Neuronal stem cell (in vitro differentiated cells): Measurements from ENCODE around the gene TARDBP. TPM values are rescaled to one million over a fixed set of nuclear protein-coding genes. Genes with fewer than 3 reads are reported as not detected.

ENCODE experiments used
- DNase-seq: peaks from one replicate; pipeline ENCODE4 v3.0.0-alpha.2; 2013; ENCODE audit warnings: low spot score
- H2AFZ ChIP-seq: one replicate; pipeline ENCODE4 v1.6.1; 2013; ENCODE audit warnings: mild to moderate bottlenecking, low read length, inconsistent platforms
- H2AK5ac ChIP-seq: 2 replicates; pipeline ENCODE4 v1.6.1; 2013; ENCODE audit warnings: low read depth, mild to moderate bottlenecking, inconsistent platforms, low read length, moderate library complexity, mixed read lengths
- H2BK120ac ChIP-seq: 2 replicates; pipeline ENCODE4 v1.6.1; 2013; ENCODE audit warnings: low read depth, mild to moderate bottlenecking, inconsistent platforms, low read length, moderate library complexity, mixed read lengths
- H2BK12ac ChIP-seq: one replicate; pipeline ENCODE4 v1.6.1; 2013; ENCODE audit warnings: low read length, inconsistent platforms
- H2BK15ac ChIP-seq: 2 replicates; pipeline ENCODE4 v1.6.1; 2013; ENCODE audit warnings: mild to moderate bottlenecking, low read length, inconsistent platforms, mixed read lengths
- H2BK5ac ChIP-seq: one replicate; pipeline ENCODE4 v1.6.1; 2013; ENCODE audit warnings: inconsistent platforms, mild to moderate bottlenecking, low read length, moderate library complexity
- H3K14ac ChIP-seq: one replicate; pipeline ENCODE4 v1.6.1; 2013; ENCODE audit warnings: low read length, inconsistent platforms
- H3K18ac ChIP-seq: 2 replicates; pipeline ENCODE4 v1.6.1; 2013; ENCODE audit warnings: low read length, inconsistent platforms
- H3K23ac ChIP-seq: 2 replicates; pipeline ENCODE4 v1.6.1; 2013; ENCODE audit warnings: low read depth, mild to moderate bottlenecking, mixed read lengths, low read length, inconsistent platforms; ENCODE audit not compliant: poor library complexity
- H3K27ac ChIP-seq: replicated peaks from 3 replicates; pipeline ENCODE4 v1.5.1; 2013; ENCODE audit warnings: low read length, inconsistent platforms
- H3K27me3 ChIP-seq, 3 experiments: 2 replicates each; pipeline ENCODE4 v1.6.1; 2013; ENCODE audit warnings: low read length in 3 of 3, mild to moderate bottlenecking in 2 of 3, inconsistent platforms in 1 of 3, low read depth in 1 of 3, mixed read lengths in 1 of 3, moderate library complexity in 1 of 3; ENCODE audit not compliant: control insufficient read depth in 3 of 3, insufficient read depth in 3 of 3
- H3K36me3 ChIP-seq, 2 donors: replicated peaks in 1 of 2; 2 replicates each; pipeline ENCODE4 v1.6.1; 2013; ENCODE audit warnings: low read length in 2 of 2; ENCODE audit not compliant: control insufficient read depth in 2 of 2, insufficient read depth in 2 of 2
- H3K4ac ChIP-seq: 2 replicates; pipeline ENCODE4 v1.6.1; 2013; ENCODE audit warnings: inconsistent platforms, mild to moderate bottlenecking, low read length, moderate library complexity
- H3K4me1 ChIP-seq, 2 donors: 1 replicate in 1 of 2; 2 replicates in 1 of 2; pipeline ENCODE4 v1.6.1; 2013; ENCODE audit warnings: low read length in 2 of 2, low read depth in 1 of 2; ENCODE audit not compliant: control insufficient read depth in 2 of 2, insufficient read depth in 1 of 2
- H3K4me2 ChIP-seq: one replicate; pipeline ENCODE4 v1.6.1; 2013; ENCODE audit warnings: mild to moderate bottlenecking, low read length, inconsistent platforms; ENCODE audit not compliant: insufficient read depth, poor library complexity, severe bottlenecking
- H3K4me3 ChIP-seq, 2 donors: 2 replicates each; pipeline ENCODE4 v1.5.1; 2013; ENCODE audit warnings: low read length in 2 of 2, mild to moderate bottlenecking in 2 of 2, inconsistent platforms in 1 of 2, moderate library complexity in 1 of 2
- H3K79me1 ChIP-seq: one replicate; pipeline ENCODE4 v1.6.1; 2013; ENCODE audit warnings: low read depth, mild to moderate bottlenecking, inconsistent platforms, low read length, moderate library complexity
- H3K9ac ChIP-seq: one replicate; pipeline ENCODE4 v1.6.1; 2013; ENCODE audit warnings: mild to moderate bottlenecking, low read depth, low read length, inconsistent platforms; ENCODE audit not compliant: poor library complexity
- H3K9me3 ChIP-seq, 2 donors: replicated peaks in 1 of 2; 2 replicates each; pipeline versions ENCODE3 to v1.6.1; 2013; ENCODE audit warnings: low read length in 2 of 2, mild to moderate bottlenecking in 2 of 2, inconsistent platforms in 1 of 2, low read depth in 1 of 2, mixed read lengths in 1 of 2, moderate library complexity in 1 of 2; ENCODE audit not compliant: control insufficient read depth in 2 of 2, insufficient read depth in 1 of 2
- H4K8ac ChIP-seq: one replicate; pipeline ENCODE4 v1.6.1; 2013; ENCODE audit warnings: low read depth, mild to moderate bottlenecking, inconsistent platforms, low read length, moderate library complexity
- H4K91ac ChIP-seq: one replicate; pipeline ENCODE4 v1.6.1; 2013; ENCODE audit warnings: low read length, low read depth, mild to moderate bottlenecking, inconsistent platforms; ENCODE audit not compliant: poor library complexity
- WGBS, 2 donors: extraction: QIAGEN DNeasy Blood & Tissue Kit; methylation state at CpG; one replicate each; pipeline ENCODE4 v1.1.7; 2013; ENCODE audit warnings: missing lambda C conversion rate in 2 of 2, mixed read lengths in 1 of 2; ENCODE audit not compliant: insufficient read length in 2 of 2, insufficient replicate concordance in 1 of 2; ENCODE audit errors: extremely low coverage in 2 of 2; 5-methylcytosine and 5-hydroxymethylcytosine counted together
- polyA plus RNA-seq, 2 experiments: library from polyadenylated mRNA; stranded (reverse); fragments of 200-250 nt; gene quantifications; one replicate each; pipeline ENCODE4 v1.2.3, GENCODE V29; 2013

The TARDBP gene
- polyA plus RNA-seq (2013, experiment 1 of 2): 260 TPM
- polyA plus RNA-seq (2013, experiment 2 of 2): 261 TPM

DNA sequence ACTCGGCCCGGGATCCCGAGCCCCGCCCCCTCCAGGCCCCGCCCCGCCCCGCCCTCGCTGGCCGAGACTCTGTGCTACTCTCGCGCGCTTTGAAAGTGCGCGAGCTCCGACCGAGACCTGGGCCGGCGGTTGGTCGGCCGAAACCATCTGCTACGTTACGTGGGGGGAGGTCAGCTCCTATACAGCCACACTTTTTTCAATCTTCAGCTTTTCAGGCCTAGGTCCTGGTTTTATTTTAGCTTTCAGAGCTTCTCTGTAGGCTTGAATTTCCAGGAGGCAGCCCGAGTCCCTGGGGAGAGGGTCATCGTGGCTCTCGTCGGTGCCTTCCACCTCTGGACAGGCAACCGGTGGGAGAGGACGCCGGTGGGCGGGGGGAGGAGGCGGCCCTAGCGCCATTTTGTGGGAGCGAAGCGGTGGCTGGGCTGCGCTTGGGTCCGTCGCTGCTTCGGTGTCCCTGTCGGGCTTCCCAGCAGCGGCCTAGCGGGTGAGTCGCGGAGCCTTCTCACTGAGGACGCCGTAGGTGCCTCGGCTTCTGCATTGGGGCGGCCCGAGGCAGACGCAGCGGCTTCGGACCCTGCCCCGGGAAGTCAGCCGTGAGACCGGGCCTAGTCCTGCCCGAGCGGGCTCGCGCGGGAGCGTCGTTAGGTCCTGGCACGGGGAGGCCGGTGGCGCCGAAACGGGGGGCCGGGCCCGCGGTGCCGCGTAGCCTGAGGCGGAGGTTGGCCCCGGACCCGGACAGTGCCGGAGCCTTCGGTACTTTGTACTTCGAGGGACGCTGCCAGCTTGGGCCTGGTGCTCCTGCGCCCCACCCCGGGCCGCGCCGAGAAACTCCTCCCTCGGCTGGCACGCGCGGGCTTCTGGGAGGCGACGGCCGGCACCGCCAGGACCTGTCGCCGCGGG, at the start of gene TARDBP:
Gene TARDBP, plus strand, starts transcription at position 395 of the 900 bp plus-strand sequence. CDS start 1,074 bp downstream, outside the sequence.
- DNase-seq: peak; percentile 93
- no peak within 1 kb of the TSS for H2BK120ac ChIP-seq

DNA sequence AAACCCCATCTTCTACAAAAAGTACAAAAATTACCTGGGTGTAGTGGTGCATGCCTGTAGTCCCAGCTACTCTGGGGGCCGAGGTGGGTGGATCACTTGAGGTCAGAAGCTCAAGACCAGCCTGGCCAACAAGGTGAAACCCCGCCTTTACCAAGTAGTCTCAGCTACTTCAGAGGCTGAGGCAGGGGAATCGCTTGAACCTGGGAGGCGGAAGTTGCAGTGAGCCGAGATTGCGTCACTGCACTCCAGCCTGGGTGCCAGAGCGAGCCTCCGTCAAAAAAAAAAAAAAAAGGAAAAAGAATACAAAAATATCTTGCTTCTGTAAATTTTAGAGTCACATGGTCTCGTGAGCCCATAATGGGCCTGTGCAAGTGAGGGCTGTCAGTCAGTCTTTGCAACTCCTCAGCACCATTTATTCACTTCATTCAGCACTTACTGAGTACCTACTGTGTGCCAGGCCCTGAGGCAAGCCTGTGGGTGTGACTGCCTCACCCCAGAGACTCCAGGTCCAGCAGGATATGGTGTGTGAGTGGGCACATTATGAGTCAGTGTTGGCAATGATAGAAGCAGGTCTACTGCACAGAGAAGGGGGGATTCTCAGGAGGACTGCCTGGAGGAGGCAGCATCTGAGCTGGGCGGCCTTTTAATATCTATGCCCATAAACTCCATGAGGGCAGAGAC, 46.8 kb upstream of the TARDBP start:
- H3K36me3 ChIP-seq: no peaks in the 10 kb centered on the region
- H2BK12ac ChIP-seq: no peak overlapping the region
- no peak overlapping the region for H2AK5ac ChIP-seq
- no peak overlapping the region for H3K4ac ChIP-seq
- peaks cover 0 to 17% (median 0%) of the 10 kb centered on the region in 3 experiments for H3K27me3 ChIP-seq
- no peak overlapping the region for H4K91ac ChIP-seq
- no peak overlapping the region for H3K27ac ChIP-seq
- H2BK5ac ChIP-seq: no peak overlapping the region
- H3K4me1 ChIP-seq: peaks cover 14 to 15% of the 10 kb centered on the region in 2 donors
- H3K4me3 ChIP-seq: no peak overlapping the region
- H3K14ac ChIP-seq: no peak overlapping the region
- no peaks in the 10 kb centered on the region for H3K79me1 ChIP-seq
- no peak overlapping the region for H2BK15ac ChIP-seq
- no peak overlapping the region for H4K8ac ChIP-seq
- WGBS, 2 donors: no CpG with 5 or more reads among the region's 10 CpGs
- H3K9ac ChIP-seq: no peak overlapping the region
- DNase-seq: no peak
- peak overlapping the region; percentile 35 for H2BK120ac ChIP-seq
- no peaks in the 10 kb centered on the region for H3K9me3 ChIP-seq
- H3K18ac ChIP-seq: no peak overlapping the region
- H2AFZ ChIP-seq: no peak overlapping the region
- no peak overlapping the region for H3K4me2 ChIP-seq
- no peak overlapping the region for H3K23ac ChIP-seq

More for the DNA sequence above, at the start of gene TARDBP:
- H3K18ac ChIP-seq: peak within 1 kb of the TSS; percentile 99
- H3K9ac ChIP-seq: peak within 1 kb of the TSS; percentile 100
- no peak within 1 kb of the TSS for H2BK12ac ChIP-seq
- H3K4me3 ChIP-seq: peak within 1 kb of the TSS; percentile 95 to 96
- H2AK5ac ChIP-seq: peak within 1 kb of the TSS; percentile 91
- H3K27ac ChIP-seq: peak within 1 kb of the TSS; percentile 78
- H4K8ac ChIP-seq: no peak within 1 kb of the TSS
- peak within 1 kb of the TSS; percentile 5 for H3K4ac ChIP-seq
- peak within 1 kb of the TSS; percentile 96 for H2AFZ ChIP-seq
- H4K91ac ChIP-seq: no peak within 1 kb of the TSS
- WGBS, 2 donors: no CpG with 5 or more reads among the region's 94 CpGs
- no peaks in the 10 kb centered on the region for H3K9me3 ChIP-seq
- peak within 1 kb of the TSS; percentile 69 for H3K4me2 ChIP-seq
- peaks cover 17 to 43% of the 10 kb centered on the region in 2 donors for H3K36me3 ChIP-seq
- no peak within 1 kb of the TSS for H2BK15ac ChIP-seq
- no peak within 1 kb of the TSS for H2BK5ac ChIP-seq
- peak within 1 kb of the TSS; percentile 99 for H3K23ac ChIP-seq
- no peaks in the 10 kb centered on the region for H3K27me3 ChIP-seq
- peaks cover 6 to 12% of the 10 kb centered on the region in 2 donors for H3K4me1 ChIP-seq
- H3K14ac ChIP-seq: peak within 1 kb of the TSS; percentile 73
- H3K79me1 ChIP-seq: peaks cover 7% of the 10 kb centered on the region

DNA sequence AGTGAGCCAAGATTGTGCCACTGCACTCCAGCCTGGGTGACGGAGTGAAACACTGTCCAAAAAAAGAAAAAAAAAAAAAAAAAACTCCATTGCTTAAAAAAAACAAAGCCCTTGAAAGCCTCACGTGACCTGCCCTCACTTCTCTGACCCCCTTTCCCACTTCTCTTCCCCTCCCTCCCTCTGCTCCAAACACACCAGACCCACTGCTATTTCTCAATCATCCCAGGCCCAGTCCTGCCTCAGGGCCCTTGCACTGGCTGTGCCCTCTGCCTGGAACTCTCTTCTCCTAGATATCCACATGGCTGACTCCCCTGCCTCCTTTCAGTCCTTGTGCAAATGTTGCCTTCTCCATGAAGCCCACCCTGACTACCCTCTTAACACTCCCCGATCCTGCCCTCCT, 45.4 kb upstream of the TARDBP start:
- H3K27ac ChIP-seq: no peak overlapping the region
- no peak overlapping the region for H3K9ac ChIP-seq
- H3K9me3 ChIP-seq: no peaks in the 10 kb centered on the region
- WGBS, 2 donors: no CpG with 5 or more reads among the region's 3 CpGs
- no peak overlapping the region for H3K4me3 ChIP-seq
- no peak overlapping the region for H3K14ac ChIP-seq
- H2BK12ac ChIP-seq: no peak overlapping the region
- H2BK15ac ChIP-seq: no peak overlapping the region
- no peak overlapping the region for H3K23ac ChIP-seq
- H2AK5ac ChIP-seq: no peak overlapping the region
- H3K4me2 ChIP-seq: no peak overlapping the region
- no peak overlapping the region for H2BK120ac ChIP-seq
- H3K18ac ChIP-seq: no peak overlapping the region
- peaks cover 13 to 15% of the 10 kb centered on the region in 2 donors for H3K4me1 ChIP-seq
- H3K27me3 ChIP-seq: peaks cover 0 to 17% (median 0%) of the 10 kb centered on the region in 3 experiments
- no peak overlapping the region for H2AFZ ChIP-seq
- no peaks in the 10 kb centered on the region for H3K36me3 ChIP-seq
- H2BK5ac ChIP-seq: no peak overlapping the region
- no peak overlapping the region for H4K8ac ChIP-seq
- no peaks in the 10 kb centered on the region for H3K79me1 ChIP-seq
- no peak overlapping the region for H3K4ac ChIP-seq
- DNase-seq: no peak
- no peak overlapping the region for H4K91ac ChIP-seq

DNA sequence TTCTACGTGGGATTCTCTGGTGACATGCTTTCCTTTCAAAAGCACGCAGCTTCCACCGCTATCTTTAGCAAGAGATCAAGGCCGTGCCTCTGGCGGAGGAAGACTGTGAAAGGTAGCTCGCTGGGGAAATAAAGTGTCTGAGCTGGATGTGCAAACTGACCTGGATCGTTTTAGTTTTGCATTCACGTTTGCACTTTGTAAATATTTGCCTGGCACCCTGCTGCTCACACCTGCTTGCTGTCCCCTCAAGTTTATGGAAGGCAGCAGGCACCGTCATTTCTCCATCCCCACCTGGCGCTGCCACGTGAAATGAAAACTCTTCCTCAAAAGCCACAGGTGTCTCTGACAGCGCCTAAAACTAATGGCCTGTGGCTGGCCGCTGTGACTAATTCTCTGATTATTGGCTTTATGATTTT, 44.0 kb upstream of the TARDBP start:
- Histone ChIP-seq H2BK120ac (no peak overlapping the region), H3K9ac (no peak overlapping the region), H3K79me1 (no peaks in the 10 kb centered on the region), H3K4me1 (peaks cover 14 to 15% of the 10 kb centered on the region in 2 donors), H3K36me3 (no peaks in the 10 kb centered on the region), H4K8ac (no peak overlapping the region), H3K4ac (no peak overlapping the region), H3K9me3 (no peaks in the 10 kb centered on the region), H2AK5ac (no peak overlapping the region), H3K4me3 (no peak overlapping the region), H3K27ac (no peak overlapping the region), H3K23ac (no peak overlapping the region), H3K14ac (no peak overlapping the region), H3K27me3 (peaks cover 0 to 17% (median 0%) of the 10 kb centered on the region in 3 experiments), H2AFZ (no peak overlapping the region), H3K4me2 (no peak overlapping the region), H2BK5ac (no peak overlapping the region), H3K18ac (peak overlapping the region; percentile 72), H2BK12ac (no peak overlapping the region), H2BK15ac (no peak overlapping the region), H4K91ac (no peak overlapping the region)
- no peak for DNase-seq
- no CpG with 5 or more reads among the region's 13 CpGs for WGBS, 2 donors
